Bronchial epithelial cell (primary cell): ENCODE results near the gene PEMT. TPM values are rescaled to one million over a fixed set of nuclear protein-coding genes. Genes with fewer than 3 reads are reported as not detected.

Source experiments
- DNase-seq: peaks from one replicate; pipeline ENCODE4 v3.0.0-alpha.2; 2010; ENCODE audit warnings: low read depth
- FAIRE-seq: peaks from 2 replicates; lab custom pipeline; 2011; peaks lifted over from hg19 to GRCh38; lab: Jason Lieb, UNC
- H3K27me3 ChIP-seq: 2 replicates; pipeline ENCODE4 v1.5.1; 2011; ENCODE audit warnings: low read length; ENCODE audit not compliant: control insufficient read depth, insufficient read depth
- H3K36me3 ChIP-seq: 2 replicates; pipeline ENCODE4 v1.5.1; 2011; ENCODE audit warnings: low read length; ENCODE audit not compliant: control insufficient read depth, insufficient read depth
- H3K4me3 ChIP-seq: 2 replicates; pipeline ENCODE4 v1.5.1; 2011; ENCODE audit warnings: mild to moderate bottlenecking, low read depth, low read length, control low read depth
- total RNA-seq: library from RNA; depleted of rRNA; stranded (reverse); fragments of >200 nt; gene quantifications from 2 replicates; pipeline ENCODE4 v1.2.1, GENCODE V29; 2014
- TF ChIP-seq, protein P1 (sequence below): IDR thresholded peaks from 2 replicates; pipeline ENCODE4 v1.5.1; 2011; ENCODE audit warnings: mild to moderate bottlenecking, moderate library complexity, low read length, control low read depth, inconsistent platforms; ENCODE audit not compliant: insufficient read depth, severe bottlenecking

The PEMT gene
- total RNA-seq, 1 donor from 2014 or later = 23.4 TPM

DNA sequence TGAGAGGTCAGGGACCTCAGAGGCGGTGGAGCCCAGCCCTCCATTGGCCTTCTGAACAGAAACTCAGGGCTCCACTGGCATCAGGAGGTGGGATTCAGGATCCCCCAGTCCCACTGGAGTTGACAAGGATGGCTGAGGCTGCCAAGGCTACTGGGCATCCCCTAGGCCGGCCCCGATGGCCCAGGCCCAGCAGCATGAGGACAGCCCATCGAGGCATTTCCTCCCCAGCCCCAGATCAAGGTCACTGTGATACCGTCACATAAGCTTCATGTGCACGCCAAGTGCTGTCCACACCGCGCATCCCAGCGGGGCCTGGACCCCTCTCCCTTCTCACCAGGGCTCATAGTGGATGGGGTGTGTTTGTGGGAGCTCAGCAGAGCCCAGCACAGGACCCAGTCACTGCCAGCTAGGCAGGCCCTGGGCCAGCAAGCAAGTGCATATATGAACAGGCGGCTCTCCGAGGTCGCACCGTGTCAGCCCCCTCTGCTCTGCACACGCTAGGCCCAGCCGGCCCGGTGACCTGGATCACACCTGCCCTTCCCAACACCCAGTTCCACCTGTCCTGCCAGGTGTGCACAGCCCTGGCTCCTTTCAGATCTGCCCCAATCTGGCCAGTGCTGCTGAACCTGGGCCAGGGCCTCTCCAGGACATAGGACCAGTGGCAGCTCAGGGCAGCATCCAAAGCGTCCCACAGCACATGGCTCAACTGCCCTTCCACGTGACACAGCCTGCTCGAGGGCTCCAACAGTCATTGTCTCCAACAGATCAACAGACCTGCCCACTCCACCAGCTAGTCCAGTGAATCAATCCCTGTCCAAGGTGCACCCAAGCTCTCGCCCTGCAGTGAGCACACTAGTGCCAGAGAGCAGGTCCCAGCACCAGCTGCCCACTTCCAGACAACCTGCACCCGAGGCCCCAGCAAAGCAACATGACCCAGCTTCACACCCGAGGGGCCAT is 62.5 kb downstream of the PEMT start:
- DNase-seq = no peak
- TF ChIP-seq, protein P1, sequence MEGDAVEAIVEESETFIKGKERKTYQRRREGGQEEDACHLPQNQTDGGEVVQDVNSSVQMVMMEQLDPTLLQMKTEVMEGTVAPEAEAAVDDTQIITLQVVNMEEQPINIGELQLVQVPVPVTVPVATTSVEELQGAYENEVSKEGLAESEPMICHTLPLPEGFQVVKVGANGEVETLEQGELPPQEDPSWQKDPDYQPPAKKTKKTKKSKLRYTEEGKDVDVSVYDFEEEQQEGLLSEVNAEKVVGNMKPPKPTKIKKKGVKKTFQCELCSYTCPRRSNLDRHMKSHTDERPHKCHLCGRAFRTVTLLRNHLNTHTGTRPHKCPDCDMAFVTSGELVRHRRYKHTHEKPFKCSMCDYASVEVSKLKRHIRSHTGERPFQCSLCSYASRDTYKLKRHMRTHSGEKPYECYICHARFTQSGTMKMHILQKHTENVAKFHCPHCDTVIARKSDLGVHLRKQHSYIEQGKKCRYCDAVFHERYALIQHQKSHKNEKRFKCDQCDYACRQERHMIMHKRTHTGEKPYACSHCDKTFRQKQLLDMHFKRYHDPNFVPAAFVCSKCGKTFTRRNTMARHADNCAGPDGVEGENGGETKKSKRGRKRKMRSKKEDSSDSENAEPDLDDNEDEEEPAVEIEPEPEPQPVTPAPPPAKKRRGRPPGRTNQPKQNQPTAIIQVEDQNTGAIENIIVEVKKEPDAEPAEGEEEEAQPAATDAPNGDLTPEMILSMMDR = no peak
- no peak for FAIRE-seq

DNA sequence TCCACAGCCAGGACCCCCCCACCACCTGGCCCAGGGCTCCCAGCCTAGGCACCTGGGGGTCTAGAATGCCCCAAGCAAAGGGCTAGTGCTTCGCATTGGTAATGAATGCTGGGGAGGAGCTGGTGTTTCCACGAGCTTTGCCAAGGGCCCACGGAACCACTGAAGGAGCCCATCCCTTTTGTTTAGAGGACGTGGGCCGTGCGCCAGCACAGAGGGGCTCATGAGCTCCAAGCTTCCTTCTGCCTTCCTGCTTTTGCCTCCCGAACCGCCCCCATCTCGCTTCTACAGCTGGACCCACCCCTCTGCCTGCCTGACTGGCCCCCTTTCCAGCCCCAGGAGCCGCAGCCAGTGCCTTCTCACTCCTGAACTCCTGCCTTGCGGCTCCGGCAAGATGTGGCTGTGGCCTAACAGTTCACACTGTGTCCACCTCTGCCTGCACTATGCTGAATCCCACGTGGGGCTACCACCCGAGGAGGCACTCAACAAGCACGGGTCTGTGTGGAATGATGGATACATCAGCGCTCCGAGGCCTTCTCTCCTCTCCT is 63.5 kb downstream of the PEMT start:
- FAIRE-seq = no peak
- peaks cover 4% of the 10 kb centered on the region for H3K27me3 ChIP-seq
- no peak overlapping the region for H3K4me3 ChIP-seq
- DNase-seq = no peak
- TF ChIP-seq, protein P1 = no peak
- H3K36me3 ChIP-seq = no peaks in the 10 kb centered on the region

More for the DNA sequence above, 62.5 kb downstream of the PEMT start:
- no peaks in the 10 kb centered on the region for H3K36me3 ChIP-seq
- H3K27me3 ChIP-seq = peaks cover 4% of the 10 kb centered on the region
- H3K4me3 ChIP-seq = no peak overlapping the region

GRCh38 chr17:17527534-17527933 is 64.0 kb downstream of the PEMT start:
- FAIRE-seq = no peak
- TF ChIP-seq, protein P1 = no peak

DNA sequence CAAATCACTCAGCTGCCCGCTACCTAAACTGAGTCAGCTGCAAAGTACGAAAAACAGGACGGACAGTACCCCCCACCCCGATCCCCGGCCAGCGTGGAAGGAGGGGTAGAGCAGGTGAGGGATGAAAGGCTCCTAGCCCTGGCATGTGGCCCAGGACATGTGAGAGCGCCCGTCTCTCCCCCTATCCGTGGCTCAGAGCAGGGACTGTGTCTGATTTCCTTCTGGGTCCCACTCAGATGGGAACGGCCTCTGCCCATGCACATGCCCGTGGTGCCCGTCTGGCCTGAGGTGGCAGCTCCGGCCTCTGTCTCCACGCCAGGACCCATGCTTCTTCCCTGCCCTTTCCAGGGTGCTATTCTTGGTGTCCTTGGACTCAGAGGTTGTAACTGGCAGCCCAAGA is 65.1 kb downstream of the PEMT start:
- Histone ChIP-seq H3K4me3 (no peak overlapping the region), H3K36me3 (no peaks in the 10 kb centered on the region), H3K27me3 (peaks cover 4% of the 10 kb centered on the region)
- TF ChIP-seq, protein P1 = no peak
- DNase-seq (no peak), FAIRE-seq (no peak)

More at GRCh38 chr17:17527534-17527933, 64.0 kb downstream of the PEMT start:
- DNase-seq = no peak
- H3K4me3 ChIP-seq = no peak overlapping the region
- peaks cover 4% of the 10 kb centered on the region for H3K27me3 ChIP-seq
- no peaks in the 10 kb centered on the region for H3K36me3 ChIP-seq

DNA sequence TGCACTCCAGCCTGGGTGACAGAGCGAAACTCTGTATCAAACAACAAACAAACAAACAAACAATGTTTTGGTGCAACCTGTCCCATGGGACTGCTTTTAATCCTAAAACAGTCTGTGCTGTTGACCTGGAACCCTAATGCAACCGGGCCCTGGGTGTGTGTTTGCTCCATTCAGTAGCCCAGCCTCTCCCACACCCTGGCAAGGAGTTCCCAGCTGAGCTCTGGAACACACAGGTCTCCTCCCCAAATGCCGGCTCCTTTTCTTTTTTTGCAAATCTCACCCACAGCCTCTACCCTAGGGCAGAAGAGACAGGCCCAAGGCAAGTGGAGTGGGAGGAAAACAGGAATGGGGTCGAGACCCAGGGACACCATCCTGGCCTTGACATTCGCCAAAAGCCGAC is 65.6 kb downstream of the PEMT start:
- Histone ChIP-seq H3K36me3 (no peaks in the 10 kb centered on the region), H3K4me3 (no peak overlapping the region), H3K27me3 (peaks cover 4% of the 10 kb centered on the region)
- TF ChIP-seq, protein P1 = no peak
- DNase-seq = no peak
- no peak for FAIRE-seq
